Middle frontal gyrus (tissue), 1 donor: ENCODE data around the gene TP73.
"Not testable (repeated sequence)": the region's sequence is repeated elsewhere in the genome, so short reads cannot be mapped to it uniquely, and the experiment has no call there.

Source experiments
- DNase-seq: peaks from one replicate; pipeline ENCODE4 v3.0.0-alpha.2; 2015; ENCODE audit warnings: low spot score; ENCODE audit errors: extremely low spot score

The TP73 gene

DNA sequence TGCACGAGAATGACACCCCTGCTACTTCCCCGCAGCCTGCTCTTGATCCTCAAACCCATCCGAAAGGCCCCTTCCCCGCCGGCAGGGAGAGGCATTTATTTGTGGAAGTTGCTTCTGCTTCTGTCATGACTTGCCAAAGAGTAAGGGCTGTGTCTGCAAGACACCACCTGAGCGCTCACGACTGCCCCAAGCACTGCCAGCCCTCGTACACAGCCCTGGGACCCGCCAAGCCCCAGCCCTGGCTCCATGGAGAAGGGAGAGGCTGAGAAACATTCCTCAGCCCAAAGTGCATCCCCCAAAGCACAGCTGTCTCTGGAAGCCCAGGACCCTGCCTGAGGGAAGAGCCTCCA is 33.8 kb upstream of the TP73 start:
- no peak for DNase-seq

GRCh38 chr1:3618881-3619671 is 33.2 kb upstream of the TP73 start:
- DNase-seq: peak; percentile 71

GRCh38 chr1:3620708-3621107 is 31.6 kb upstream of the TP73 start:
- DNase-seq: no peak

DNA sequence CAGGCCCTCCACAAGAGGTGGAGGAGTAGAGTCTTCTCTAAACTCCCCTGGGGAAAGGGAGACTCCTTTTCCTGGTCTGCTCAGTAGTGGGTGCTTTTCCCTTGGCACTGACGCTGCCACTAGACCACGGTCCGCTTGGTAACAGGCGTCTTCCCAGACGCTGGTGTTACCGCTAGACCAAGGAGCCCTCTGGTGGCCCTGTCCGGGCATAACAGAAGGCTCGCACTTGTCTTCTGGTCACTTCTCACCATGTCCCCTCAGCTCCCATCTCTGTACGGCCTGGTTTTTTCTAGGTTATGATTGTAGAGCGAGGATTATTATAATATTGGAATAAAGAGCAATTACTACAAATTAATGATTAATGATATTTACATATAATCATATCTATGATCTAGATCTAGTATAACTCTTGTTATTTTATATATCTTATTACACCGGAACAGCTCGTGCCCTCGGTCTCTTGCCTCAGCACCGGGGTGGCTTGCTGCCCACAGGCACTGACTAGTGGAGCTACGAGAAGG is 31.1 kb upstream of the TP73 start:
- DNase-seq: not testable (repeated sequence)

DNA sequence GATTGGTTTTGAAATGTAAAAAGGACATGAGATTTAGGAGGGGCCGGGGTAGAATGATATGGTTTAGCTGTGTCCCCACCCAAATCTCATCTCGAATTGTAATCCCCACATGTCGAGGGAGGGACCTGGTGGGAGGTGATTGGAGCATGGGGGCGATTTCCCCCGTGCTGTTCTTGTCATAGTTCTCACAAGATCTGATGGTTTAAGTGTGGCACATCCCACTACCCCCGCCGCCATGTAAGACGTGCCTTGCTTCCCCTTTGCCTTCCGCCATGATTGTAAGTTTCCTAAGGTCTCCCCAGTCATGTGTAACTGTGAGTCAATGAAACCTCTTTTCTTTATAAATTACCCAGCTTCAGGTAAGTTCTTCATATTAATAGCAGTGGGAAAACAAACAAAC is 30.2 kb upstream of the TP73 start:
- DNase-seq: not testable (repeated sequence)

GRCh38 chr1:3623441-3624199 is 28.7 kb upstream of the TP73 start:
- DNase-seq: no peak

DNA sequence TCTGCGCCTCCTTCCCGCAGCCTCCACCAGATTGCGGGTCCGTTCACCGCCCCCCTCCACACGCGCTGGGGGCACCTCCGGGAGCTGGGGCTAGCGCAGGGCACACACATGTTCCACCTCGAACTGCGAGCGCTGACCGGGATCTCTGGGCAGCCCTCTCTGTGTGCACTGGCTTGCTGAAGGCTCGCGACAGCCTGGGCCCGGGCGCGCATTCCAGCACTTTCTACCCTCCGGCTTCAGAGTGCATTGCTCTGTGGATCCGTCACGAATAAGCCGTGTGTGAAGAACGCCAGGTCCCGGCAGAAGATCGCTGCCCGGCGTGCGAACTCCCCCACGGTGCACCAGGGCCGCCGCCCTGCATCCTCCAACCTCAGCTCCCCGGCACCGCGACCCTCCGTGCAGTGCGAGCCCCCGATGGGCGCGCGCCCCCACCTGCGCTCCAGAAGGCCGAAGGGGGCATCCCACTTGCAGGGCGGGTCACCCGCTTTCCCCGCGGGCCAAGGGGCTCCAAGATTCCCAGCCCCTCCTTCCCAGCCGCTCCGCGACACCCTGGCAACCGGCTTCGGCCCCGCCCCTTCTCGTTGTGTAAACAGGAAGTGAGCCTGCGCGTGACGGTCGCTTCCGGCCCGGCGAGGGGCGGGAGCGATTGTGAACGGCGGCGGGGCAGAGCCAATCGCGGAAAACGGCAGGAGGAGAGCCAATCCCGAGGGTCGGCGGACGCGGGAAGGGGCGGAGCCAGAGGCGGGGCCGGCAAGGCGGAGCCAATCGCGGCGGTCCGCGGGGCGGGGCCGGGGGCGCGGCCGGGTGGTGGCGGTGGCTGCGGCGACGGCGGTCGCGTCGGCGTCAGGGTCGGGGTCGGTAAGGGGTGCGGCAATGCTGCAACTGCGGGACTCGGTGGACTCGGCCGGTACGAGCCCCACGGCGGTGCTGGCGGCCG is 27.8 kb upstream of the TP73 start, which contains the start of gene TPRG1L:
TSS of gene TPRG1L (plus strand) at position 816 of the 937 bp plus-strand sequence. CDS start at position 874, 58 bp downstream.
- DNase-seq: peak; percentile 97

GRCh38 chr1:3625151-3625907 is 27.0 kb upstream of the TP73 start:
- no peak for DNase-seq

GRCh38 chr1:3626025-3626424 is 26.3 kb upstream of the TP73 start:
- no peak for DNase-seq

- no peak for DNase-seq
These were observed 24.6 kb upstream of the TP73 start for GRCh38 chr1:3627515-3628253.

DNA sequence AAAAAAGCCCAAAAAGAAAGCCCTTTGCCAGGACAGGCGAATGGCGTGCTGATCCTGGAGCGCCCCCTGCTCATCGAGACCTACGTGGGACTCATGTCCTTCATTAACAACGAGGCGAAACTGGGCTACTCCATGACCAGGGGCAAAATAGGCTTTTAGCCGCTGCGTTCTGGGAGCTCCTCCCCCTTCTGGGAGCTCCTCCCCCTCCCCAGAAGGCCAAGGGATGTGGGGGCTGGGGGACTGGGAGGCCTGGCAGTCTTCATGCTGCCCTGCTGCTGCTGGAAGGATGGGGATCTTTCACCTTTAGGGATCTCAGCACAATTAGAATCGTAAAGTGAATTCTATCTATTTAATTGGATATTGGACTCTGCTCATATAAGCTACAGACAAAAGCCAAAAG is 23.9 kb upstream of the TP73 start:
- DNase-seq: no peak

GRCh38 chr1:3629561-3630160 is 22.7 kb upstream of the TP73 start:
- no peak for DNase-seq

GRCh38 chr1:3630161-3630611 is 22.1 kb upstream of the TP73 start:
- no peak for DNase-seq

DNA sequence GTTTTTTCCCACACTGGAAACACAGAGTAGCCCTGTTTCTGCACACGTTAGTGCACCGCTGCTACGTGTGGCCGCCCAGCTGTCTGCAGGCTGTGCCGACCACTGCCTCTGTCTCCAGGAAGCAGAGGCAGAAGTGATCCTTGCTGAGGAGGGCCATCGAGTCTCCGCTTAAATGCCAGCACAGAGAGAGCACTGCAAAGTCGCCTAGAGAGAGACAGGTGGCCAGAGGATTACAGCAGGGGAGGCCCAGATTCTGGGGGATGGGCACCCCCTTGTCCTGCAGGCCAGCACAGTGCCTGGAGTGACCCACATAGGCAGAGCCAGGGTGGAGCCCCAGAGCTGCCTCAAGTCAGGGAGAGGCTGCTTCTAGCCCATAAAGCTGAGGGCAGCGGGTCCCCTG is 21.4 kb upstream of the TP73 start:
- DNase-seq: no peak

- DNase-seq: no peak
These were observed 20.7 kb upstream of the TP73 start for GRCh38 chr1:3631320-3632260.

- no peak for DNase-seq
These were observed 20.0 kb upstream of the TP73 start for GRCh38 chr1:3632298-3632697.

GRCh38 chr1:3632716-3633343 is 19.5 kb upstream of the TP73 start:
- DNase-seq: no peak
